ENCODE results near the gene SLC7A8.

DNA sequence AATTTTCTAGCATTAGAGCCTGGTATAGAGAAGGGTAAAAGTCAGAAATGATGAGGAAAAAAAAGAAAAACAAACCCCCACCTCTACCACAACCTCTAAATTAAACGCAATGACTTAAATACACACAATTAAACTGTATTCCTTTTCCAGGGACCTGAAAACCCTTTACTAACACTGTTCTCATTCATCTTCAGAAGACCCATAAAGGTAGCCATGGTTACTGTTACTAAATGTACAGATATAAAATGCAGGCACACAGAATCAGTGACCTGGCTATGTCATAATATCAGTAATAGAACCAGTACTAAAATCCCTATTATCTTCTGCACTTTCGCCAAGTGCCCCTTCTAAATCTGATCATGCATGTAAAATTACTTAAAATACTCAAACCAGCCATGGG lies 89.9 kb downstream of the SLC7A8 start:
- TF ChIP-seq, protein P1, sequence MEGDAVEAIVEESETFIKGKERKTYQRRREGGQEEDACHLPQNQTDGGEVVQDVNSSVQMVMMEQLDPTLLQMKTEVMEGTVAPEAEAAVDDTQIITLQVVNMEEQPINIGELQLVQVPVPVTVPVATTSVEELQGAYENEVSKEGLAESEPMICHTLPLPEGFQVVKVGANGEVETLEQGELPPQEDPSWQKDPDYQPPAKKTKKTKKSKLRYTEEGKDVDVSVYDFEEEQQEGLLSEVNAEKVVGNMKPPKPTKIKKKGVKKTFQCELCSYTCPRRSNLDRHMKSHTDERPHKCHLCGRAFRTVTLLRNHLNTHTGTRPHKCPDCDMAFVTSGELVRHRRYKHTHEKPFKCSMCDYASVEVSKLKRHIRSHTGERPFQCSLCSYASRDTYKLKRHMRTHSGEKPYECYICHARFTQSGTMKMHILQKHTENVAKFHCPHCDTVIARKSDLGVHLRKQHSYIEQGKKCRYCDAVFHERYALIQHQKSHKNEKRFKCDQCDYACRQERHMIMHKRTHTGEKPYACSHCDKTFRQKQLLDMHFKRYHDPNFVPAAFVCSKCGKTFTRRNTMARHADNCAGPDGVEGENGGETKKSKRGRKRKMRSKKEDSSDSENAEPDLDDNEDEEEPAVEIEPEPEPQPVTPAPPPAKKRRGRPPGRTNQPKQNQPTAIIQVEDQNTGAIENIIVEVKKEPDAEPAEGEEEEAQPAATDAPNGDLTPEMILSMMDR (conservative IDR thresholded peaks at IDR 0.05; ENCODE audit: low read length): no peak
- TF ChIP-seq EZH2phosphoT487 (IDR thresholded peaks at IDR 0.05; ENCODE audit: borderline replicate concordance, low read depth, low read length): no peak
